Activated CD8-positive, alpha-beta memory T cell treated with anti-CD3 and anti-CD28 coated beads, Interleukin-2, amount 10 ng/mL, durations not matched to agents 7 days and 5 days (primary cell): ENCODE measurements around the gene S100A16. TPM values are rescaled to one million over a fixed set of nuclear protein-coding genes. Genes with fewer than 3 reads are reported as not detected.
"Not testable (repeated sequence)": the region's sequence is repeated elsewhere in the genome, so short reads cannot be mapped to it uniquely, and the experiment has no call there.

Source experiments
- ATAC-seq: fragments of 150-1000 bp; cut with Tn5 transposase; one replicate; pipeline ENCODE4 v1.10.0; 2021; ENCODE audit warnings: moderate library complexity
- CTCF ChIA-PET: fragments of 350-600 bp; sonication (Branson Sonifier 250); formaldehyde crosslinking; loops from one replicate; lab custom pipeline; 2021; ENCODE audit warnings: antibody characterized with exemption; lab: Charles Lee
- DNase-seq: peaks from one replicate; pipeline ENCODE4 v3.0.0-alpha.2; 2020
- H3K27ac Mint-ChIP-seq: one replicate; pipeline ENCODE4 v1.8.0; 2021; ENCODE audit warnings: mild to moderate bottlenecking, mixed read lengths
- H3K27me3 Mint-ChIP-seq: one replicate; pipeline ENCODE4 v1.8.0; 2021; ENCODE audit warnings: mixed read lengths
- H3K36me3 Mint-ChIP-seq: one replicate; pipeline ENCODE4 v1.8.0; 2021; ENCODE audit warnings: mild to moderate bottlenecking, mixed read lengths
- H3K4me1 Mint-ChIP-seq: one replicate; pipeline ENCODE4 v1.8.0; 2021; ENCODE audit warnings: mixed read lengths
- H3K4me3 Mint-ChIP-seq: one replicate; pipeline ENCODE4 v1.8.0; 2021; ENCODE audit warnings: mild to moderate bottlenecking, moderate library complexity, mixed read lengths
- H3K9me3 Mint-ChIP-seq: one replicate; pipeline ENCODE4 v1.8.0; 2022; ENCODE audit warnings: low read depth, mixed read lengths
- total RNA-seq, 2 experiments: library from RNA; stranded (reverse); gene quantifications; one replicate each; pipeline ENCODE4 v1.2.3, GENCODE V29; 2021

The S100A16 gene
- total RNA-seq, 2 experiments from 2014 or later, result not detected

DNA sequence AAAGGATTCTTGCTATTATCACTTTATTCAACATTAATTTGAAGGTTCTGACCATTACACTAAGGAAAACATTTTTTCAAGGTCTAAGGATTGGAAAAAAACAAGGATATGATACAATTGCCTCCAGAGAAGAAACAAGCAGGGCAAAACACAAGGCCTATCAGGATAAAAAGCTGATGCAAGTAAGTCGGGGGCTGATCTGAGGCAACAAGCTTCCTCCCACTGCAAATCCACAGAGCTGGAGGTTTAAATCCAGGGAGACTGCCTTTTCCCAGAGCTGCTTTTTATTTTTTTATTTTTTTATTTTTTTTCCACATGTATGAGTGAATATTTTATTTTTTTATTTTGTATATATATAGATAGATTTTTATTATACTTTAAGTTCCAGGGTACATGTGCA lies 27.9 kb downstream of the S100A16 start:
- Mint-ChIP-seq H3K4me3 (no peak overlapping the region), H3K9me3 (no peaks in the 10 kb centered on the region), H3K27ac (no peak overlapping the region), H3K36me3 (no peaks in the 10 kb centered on the region), H3K4me1 (no peaks in the 10 kb centered on the region), H3K27me3 (peaks cover 19% of the 10 kb centered on the region)
- CTCF ChIA-PET, result interaction anchor here (0.6 to 1.6 kb wide), 3 partner anchors 11 to 340 kb away, joined by 3 to 5 read pairs (median 3); no protein-coding TSS in a partner anchor
- DNase-seq (no peak), ATAC-seq (no peak)

DNA sequence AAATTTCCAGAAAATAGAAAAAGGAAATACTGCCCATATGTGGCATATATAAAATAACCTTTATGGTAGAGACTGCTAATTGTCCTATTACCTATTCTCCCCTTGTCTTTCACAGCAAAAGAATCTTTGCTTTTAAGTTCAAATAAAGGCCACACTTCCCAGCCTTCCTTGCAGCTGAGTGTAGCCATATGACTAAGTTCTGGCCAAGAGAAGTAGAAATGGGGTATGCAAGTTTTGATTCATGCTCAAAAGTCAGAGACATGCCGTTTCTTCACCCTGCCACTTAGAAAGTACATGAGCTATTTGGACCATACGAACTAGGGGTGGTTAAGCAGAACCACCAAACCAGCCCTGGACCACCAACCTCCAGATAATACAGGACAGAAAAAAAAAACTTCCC lies 29.0 kb downstream of the S100A16 start:
- H3K27me3 Mint-ChIP-seq, result peaks cover 25% of the 10 kb centered on the region
- H3K36me3 Mint-ChIP-seq, result no peaks in the 10 kb centered on the region
- no peaks in the 10 kb centered on the region for H3K9me3 Mint-ChIP-seq
- CTCF ChIA-PET, result no interaction called here
- ATAC-seq, result no peak
- no peaks in the 10 kb centered on the region for H3K4me1 Mint-ChIP-seq
- H3K4me3 Mint-ChIP-seq, result no peak overlapping the region
- no peak for DNase-seq
- no peak overlapping the region for H3K27ac Mint-ChIP-seq

DNA sequence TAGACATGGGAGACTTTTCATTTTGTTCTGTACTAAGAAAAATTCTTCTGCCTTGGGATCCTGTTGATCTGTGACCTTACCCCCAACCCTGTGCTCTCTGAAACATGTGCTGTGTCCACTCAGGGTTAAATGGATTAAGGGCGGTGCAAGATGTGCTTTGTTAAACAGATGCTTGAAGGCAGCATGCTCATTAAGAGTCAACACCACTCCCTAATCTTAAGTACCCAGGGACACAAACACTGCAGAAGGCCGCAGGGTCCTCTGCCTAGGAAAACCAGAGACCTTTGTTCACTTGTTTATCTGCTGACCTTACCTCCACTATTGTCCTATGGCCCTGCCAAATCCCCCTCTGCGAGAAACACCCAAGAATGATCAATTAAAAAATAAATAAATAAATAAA lies 29.4 kb downstream of the S100A16 start:
- ATAC-seq, CTCF ChIA-PET, H3K36me3 Mint-ChIP-seq, H3K4me3 Mint-ChIP-seq, H3K27ac Mint-ChIP-seq, H3K9me3 Mint-ChIP-seq, H3K4me1 Mint-ChIP-seq, DNase-seq: not testable (repeated sequence)
- peaks cover 30% of the 10 kb centered on the region for H3K27me3 Mint-ChIP-seq

DNA sequence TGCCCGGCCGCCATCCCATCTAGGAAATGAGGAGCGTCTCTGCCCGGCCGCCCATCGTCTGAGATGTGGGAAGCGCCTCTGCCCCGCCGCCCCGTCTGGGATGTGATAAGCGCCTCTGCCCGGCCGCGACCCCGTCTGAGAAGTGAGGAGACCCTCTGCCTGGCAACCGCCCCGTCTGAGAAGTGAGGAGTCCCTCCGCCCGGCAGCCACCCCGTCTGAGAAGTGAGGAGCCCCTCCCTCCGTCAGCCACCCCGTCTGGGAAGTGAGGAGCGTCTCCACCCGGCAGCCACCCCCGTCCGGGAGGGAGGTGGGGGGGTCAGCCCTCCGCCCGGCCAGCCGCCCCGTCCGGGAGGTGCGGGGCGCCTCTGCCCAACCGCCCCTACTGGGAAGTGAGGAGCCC lies 30.1 kb downstream of the S100A16 start:
- not testable (repeated sequence) for H3K27ac Mint-ChIP-seq

DNA sequence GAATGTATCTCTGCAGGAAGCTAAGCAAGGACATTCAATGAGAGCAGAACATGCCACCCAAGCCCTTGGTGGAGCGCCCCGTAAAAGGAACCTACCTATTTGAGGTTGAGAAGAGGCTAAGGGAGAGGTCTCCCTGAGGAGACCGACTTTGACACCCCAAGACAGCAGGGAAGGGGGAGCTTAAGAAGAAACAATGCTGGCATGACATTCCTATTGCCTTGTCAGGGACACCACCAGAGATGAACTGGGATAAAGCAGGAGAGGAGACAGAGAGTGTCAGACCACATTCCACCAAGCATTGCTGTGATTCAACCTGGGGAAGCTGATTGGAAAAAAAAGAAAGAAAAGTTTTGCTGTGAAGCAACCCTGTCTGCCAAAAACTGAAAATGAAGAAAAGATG lies 34.0 kb downstream of the S100A16 start:
- CTCF ChIA-PET, result interaction anchor here (1.3 kb wide), 1 partner anchor 46 kb away, joined by 4 read pairs; no protein-coding TSS in a partner anchor
- ATAC-seq, result no peak
- H3K36me3 Mint-ChIP-seq, result no peaks in the 10 kb centered on the region
- H3K27ac Mint-ChIP-seq, result no peak overlapping the region
- peaks cover 33% of the 10 kb centered on the region for H3K27me3 Mint-ChIP-seq
- H3K9me3 Mint-ChIP-seq, result no peaks in the 10 kb centered on the region
- no peaks in the 10 kb centered on the region for H3K4me1 Mint-ChIP-seq
- DNase-seq, result no peak
- no peak overlapping the region for H3K4me3 Mint-ChIP-seq

More for the DNA sequence above, 30.1 kb downstream of the S100A16 start:
- H3K4me1 Mint-ChIP-seq, H3K4me3 Mint-ChIP-seq, H3K9me3 Mint-ChIP-seq, DNase-seq, H3K36me3 Mint-ChIP-seq, ATAC-seq, CTCF ChIA-PET: not testable (repeated sequence)
- peaks cover 36% of the 10 kb centered on the region for H3K27me3 Mint-ChIP-seq

DNA sequence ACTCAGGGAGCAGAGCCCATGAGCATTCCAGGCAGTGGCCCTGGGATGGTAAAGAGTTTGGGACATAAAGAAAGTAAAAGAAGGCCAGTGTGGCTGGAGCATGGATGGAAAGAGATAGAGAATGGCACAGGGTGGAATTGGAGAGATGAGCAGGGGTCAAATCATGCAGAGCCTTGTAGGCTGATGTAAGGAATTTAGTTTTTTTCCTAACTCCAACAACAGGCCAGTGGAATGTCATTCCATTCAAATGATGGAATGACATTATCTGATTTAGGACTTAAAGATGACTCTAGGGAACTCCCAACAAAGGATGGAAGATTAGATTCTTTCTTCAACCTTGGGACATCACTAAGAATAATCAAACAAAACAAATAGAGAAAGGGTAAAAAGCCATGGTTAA lies 34.4 kb downstream of the S100A16 start:
- DNase-seq (no peak), ATAC-seq (no peak)
- no peaks in the 10 kb centered on the region for H3K4me1 Mint-ChIP-seq
- no peak overlapping the region for H3K27ac Mint-ChIP-seq
- no peaks in the 10 kb centered on the region for H3K36me3 Mint-ChIP-seq
- CTCF ChIA-PET, result interaction anchor here (1.3 to 2.9 kb wide), 2 partner anchors 46 to 67 kb away, joined by 4 to 17 read pairs; no protein-coding TSS in a partner anchor
- peaks cover 33% of the 10 kb centered on the region for H3K27me3 Mint-ChIP-seq
- H3K4me3 Mint-ChIP-seq, result no peak overlapping the region
- no peaks in the 10 kb centered on the region for H3K9me3 Mint-ChIP-seq

DNA sequence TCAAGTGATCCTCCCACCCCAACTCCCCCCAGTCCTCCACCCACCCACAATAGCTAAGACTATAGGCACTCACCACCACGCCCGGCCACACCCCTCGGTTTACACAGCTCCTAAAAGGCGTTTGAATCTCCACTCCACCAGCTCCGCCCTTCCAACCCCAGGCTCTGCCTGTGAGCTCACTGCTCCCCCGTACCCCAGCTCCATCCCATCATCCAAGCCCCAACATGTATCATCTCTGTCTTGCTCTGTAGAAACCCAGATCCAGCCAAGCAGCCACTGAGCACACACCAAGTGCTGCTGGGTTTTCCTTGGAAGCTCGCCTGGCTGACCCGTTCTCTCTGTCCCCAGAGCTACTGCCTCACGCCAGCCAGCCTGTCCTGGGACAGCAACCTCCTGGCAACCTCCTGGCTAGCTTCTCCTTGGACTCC lies 35.3 kb downstream of the S100A16 start:
- DNase-seq (no peak), ATAC-seq (no peak)
- Mint-ChIP-seq H3K27me3 (peaks cover 33% of the 10 kb centered on the region), H3K27ac (no peak overlapping the region), H3K4me3 (no peak overlapping the region), H3K4me1 (peaks cover 8% of the 10 kb centered on the region), H3K36me3 (no peaks in the 10 kb centered on the region), H3K9me3 (no peaks in the 10 kb centered on the region)
- CTCF ChIA-PET, result interaction anchor here (0.8 to 2.9 kb wide), 4 partner anchors 17 to 67 kb away, joined by 3 to 17 read pairs (median 4); partner anchors contain the start of gene S100A13

DNA sequence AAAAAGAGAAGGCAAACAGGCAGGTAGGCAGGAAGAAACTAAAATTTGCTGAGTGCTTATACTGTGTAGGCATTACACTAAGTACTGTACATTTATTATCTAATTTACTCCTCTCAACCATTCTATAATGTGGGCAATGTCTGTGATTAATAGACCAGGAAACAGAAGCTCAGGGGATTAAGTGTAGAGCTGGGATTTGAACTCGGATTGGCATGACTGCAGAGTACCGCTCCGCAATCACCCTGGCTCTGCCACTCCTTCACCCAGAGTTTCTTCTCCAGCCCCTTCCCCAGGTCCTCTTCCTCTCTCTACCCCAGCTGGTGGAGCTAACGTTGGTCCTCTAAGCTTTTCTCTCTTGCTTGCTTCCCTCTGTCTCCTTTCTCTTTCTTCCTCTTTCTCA lies 35.8 kb downstream of the S100A16 start:
- peaks cover 10% of the 10 kb centered on the region for H3K4me1 Mint-ChIP-seq
- no peaks in the 10 kb centered on the region for H3K36me3 Mint-ChIP-seq
- no peak overlapping the region for H3K4me3 Mint-ChIP-seq
- CTCF ChIA-PET, result interaction anchor here (1.0 to 2.9 kb wide), 3 partner anchors 17 to 66 kb away, joined by 3 to 17 read pairs (median 5); no protein-coding TSS in a partner anchor
- peaks cover 33% of the 10 kb centered on the region for H3K27me3 Mint-ChIP-seq
- ATAC-seq (no peak), DNase-seq (no peak)
- no peaks in the 10 kb centered on the region for H3K9me3 Mint-ChIP-seq
- H3K27ac Mint-ChIP-seq, result no peak overlapping the region

DNA sequence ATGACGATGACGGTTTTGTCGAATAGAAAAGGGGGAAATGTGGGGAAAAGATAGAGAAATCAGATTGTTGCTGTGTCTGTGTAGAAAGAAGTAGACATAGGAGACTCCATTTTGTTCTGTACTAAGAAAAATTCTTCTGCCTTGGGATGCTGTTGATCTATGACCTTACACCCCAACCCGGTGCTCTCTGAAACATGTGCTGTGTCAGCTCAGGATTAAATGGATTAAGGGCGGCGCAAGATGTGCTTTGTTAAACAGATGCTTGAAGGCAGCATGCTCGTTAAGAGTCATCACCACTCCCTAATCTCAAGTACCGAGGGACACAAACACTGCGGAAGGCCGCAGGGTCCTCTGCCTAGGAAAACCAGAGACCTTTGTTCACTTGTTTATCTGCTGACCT lies 37.4 kb downstream of the S100A16 start:
- ATAC-seq, H3K4me3 Mint-ChIP-seq, H3K36me3 Mint-ChIP-seq, H3K27ac Mint-ChIP-seq, H3K9me3 Mint-ChIP-seq, DNase-seq: not testable (repeated sequence)
- H3K4me1 Mint-ChIP-seq, result peaks cover 16% of the 10 kb centered on the region
- peaks cover 33% of the 10 kb centered on the region for H3K27me3 Mint-ChIP-seq
- CTCF ChIA-PET, result interaction anchor here (0.6 to 2.9 kb wide), 2 partner anchors 64 to 85 kb away, joined by 3 to 17 read pairs; no protein-coding TSS in a partner anchor

DNA sequence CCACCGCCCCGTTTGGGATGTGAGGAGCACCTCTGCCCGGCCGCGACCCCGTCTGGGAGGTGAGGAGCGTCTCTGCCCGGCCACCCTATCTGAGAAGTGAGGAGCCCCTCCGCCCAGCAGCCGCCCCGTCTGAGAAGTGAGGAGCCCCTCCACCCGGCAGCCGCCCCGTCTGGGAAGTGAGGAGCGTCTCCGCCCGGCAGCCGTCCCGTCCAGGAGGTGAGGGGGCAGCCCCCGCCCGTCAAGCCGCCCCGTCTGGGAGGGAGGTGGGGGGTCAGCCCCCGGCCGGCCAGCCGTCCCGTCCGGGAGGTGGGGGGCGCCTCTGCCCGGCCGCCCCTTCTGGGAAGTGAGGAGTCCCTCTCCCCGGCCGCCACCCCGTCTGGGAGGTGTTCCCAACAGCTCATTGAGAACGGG lies 37.9 kb downstream of the S100A16 start:
- Mint-ChIP-seq H3K27me3 (peaks cover 33% of the 10 kb centered on the region), H3K4me1 (peaks cover 16% of the 10 kb centered on the region)
- H3K9me3 Mint-ChIP-seq, H3K36me3 Mint-ChIP-seq, ATAC-seq, DNase-seq, CTCF ChIA-PET, H3K27ac Mint-ChIP-seq, H3K4me3 Mint-ChIP-seq: not testable (repeated sequence)

DNA sequence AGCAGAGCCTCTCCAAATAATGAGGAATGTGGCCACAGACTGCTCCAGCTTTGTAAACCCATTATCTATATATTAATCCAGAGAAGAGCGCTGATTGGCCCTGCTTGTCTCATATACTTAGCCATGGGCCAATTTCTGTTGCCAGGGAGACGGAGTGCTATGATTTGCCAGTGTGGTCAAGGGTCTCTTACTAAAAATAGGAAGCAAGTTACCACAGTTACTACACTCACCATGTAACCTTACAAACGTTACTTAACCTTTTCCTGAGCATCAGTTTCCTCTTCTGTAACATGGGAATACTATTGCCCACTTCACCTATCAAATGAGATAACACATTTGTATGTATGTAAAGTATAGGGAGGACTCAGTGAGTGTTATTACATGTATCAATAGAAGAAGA lies 39.6 kb downstream of the S100A16 start:
- CTCF ChIA-PET, result interaction anchor here (1.0 to 7.3 kb wide), 9 partner anchors 13 to 194 kb away, joined by 3 to 214 read pairs (median 5); partner anchors contain the start of genes CHTOP, ILF2, S100A13 and S100A6
- peak overlapping the region; percentile 42 for H3K27ac Mint-ChIP-seq
- H3K4me3 Mint-ChIP-seq, result no peak overlapping the region
- H3K27me3 Mint-ChIP-seq, result peaks cover 27% of the 10 kb centered on the region
- DNase-seq (no peak), ATAC-seq (no peak)
- no peaks in the 10 kb centered on the region for H3K9me3 Mint-ChIP-seq
- H3K4me1 Mint-ChIP-seq, result peaks cover 24% of the 10 kb centered on the region
- H3K36me3 Mint-ChIP-seq, result no peaks in the 10 kb centered on the region

DNA sequence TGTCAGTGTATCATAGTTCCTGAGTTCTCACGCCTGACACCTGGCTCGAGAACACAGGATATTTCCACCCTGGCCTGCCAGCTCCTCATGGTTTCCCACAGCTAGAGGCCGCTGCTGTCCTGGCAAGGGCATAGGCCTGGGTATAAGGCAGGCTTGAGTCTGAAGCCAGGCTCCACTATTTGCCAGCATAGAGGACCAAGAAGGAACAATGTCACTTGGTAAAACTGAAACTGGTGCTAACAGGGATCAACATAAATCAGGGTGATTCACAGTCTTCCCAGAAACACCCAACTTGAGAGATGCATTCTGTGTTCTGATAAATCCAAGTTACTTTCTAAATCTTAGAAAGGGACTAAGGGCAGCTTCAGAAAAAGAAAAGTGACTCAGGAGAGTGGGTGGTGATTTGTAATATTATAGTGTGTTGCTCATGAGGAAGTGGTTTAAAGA lies 40.3 kb downstream of the S100A16 start:
- H3K27me3 Mint-ChIP-seq, result peaks cover 19% of the 10 kb centered on the region
- no peak overlapping the region for H3K4me3 Mint-ChIP-seq
- H3K36me3 Mint-ChIP-seq, result no peaks in the 10 kb centered on the region
- ATAC-seq, result peak; percentile 79
- no peaks in the 10 kb centered on the region for H3K9me3 Mint-ChIP-seq
- H3K4me1 Mint-ChIP-seq, result peaks cover 32% of the 10 kb centered on the region
- DNase-seq, result peak; percentile 73
- CTCF ChIA-PET, result interaction anchor here (0.6 to 7.3 kb wide), 19 partner anchors 9 to 414 kb away, joined by 3 to 214 read pairs (median 4); partner anchors contain the start of genes CHTOP, ILF2, RAB13 and S100A13
- H3K27ac Mint-ChIP-seq, result peak overlapping the region; percentile 42

DNA sequence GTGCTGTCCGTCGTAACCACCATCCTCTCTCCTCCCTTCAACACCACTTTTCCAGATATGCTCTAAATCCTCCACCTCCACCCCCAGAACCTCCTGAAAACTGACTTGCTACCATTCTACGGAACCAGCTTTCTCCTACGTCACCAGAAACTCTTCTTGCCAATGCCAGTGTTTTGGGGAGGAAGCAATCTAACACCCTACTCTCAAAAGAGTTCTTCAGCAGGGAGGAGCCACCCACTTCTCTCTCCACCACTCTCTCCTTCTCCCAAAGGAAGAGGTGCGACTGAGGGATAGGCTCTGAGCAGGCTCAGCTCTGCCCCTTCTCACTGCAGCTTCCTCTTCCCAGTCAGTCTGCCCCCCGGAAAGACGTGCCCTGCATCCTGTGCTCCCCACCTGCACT lies 41.2 kb downstream of the S100A16 start:
- H3K36me3 Mint-ChIP-seq, result no peaks in the 10 kb centered on the region
- no peaks in the 10 kb centered on the region for H3K9me3 Mint-ChIP-seq
- peaks cover 11% of the 10 kb centered on the region for H3K27me3 Mint-ChIP-seq
- CTCF ChIA-PET, result interaction anchor here (0.6 to 7.3 kb wide), 17 partner anchors 8 to 415 kb away, joined by 3 to 214 read pairs (median 5); partner anchors contain the start of genes CHTOP, ILF2, RAB13 and S100A5
- H3K4me3 Mint-ChIP-seq, result no peak overlapping the region
- peaks cover 40% of the 10 kb centered on the region for H3K4me1 Mint-ChIP-seq
- ATAC-seq, result no peak
- no peak for DNase-seq
- no peak overlapping the region for H3K27ac Mint-ChIP-seq

DNA sequence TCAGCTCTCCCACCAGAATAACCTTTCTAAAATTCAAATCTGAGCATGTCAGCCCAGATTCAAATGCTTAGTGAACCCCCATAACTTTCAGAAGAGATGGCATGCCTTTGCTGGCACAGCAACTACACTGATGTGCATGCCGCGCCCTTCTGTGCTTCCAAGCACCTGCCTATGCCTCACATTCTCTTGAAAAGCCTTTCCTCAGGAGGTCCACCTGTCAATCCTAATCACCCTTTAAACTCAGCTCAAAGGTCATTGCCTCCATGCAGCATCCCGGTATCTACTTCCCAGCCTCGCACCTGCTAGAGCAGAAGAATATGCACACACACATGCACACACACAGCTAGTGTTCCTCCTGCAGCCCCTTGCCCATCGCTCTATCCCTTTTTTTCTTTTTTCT lies 42.1 kb downstream of the S100A16 start:
- ATAC-seq, result no peak
- Mint-ChIP-seq H3K27me3 (peaks cover 5% of the 10 kb centered on the region), H3K4me1 (peaks cover 47% of the 10 kb centered on the region), H3K27ac (no peak overlapping the region), H3K4me3 (no peak overlapping the region), H3K36me3 (no peaks in the 10 kb centered on the region), H3K9me3 (no peaks in the 10 kb centered on the region)
- CTCF ChIA-PET, result interaction anchor here (1.1 to 7.3 kb wide), 6 partner anchors 36 to 416 kb away, joined by 4 to 214 read pairs (median 14); partner anchors contain the start of genes CHTOP, RAB13 and S100A6
- DNase-seq, result no peak
